Prostate gland (tissue), 2 donors: Measurements from ENCODE around the gene RMND5B.

Source experiments
- CTCF ChIP-seq, 4 experiments: fragments of 200-600 bp in 2 of 4; fragments of 450-650 bp in 2 of 4; sonication (generic) in 2 of 4; IDR thresholded peaks; 1 replicate in 3 of 4; 2 replicates in 1 of 4; pipeline ENCODE4 v1.5.1; 2016 to 2019; ENCODE audit warnings: antibody characterized with exemption in 4 of 4, mild to moderate bottlenecking in 2 of 4, moderate library complexity in 2 of 4
- POLR2AphosphoS5 ChIP-seq: sonication (generic); formaldehyde crosslinking; IDR thresholded peaks from one replicate; pipeline ENCODE4 v1.6.1; 2017; ENCODE audit warnings: antibody characterized with exemption

- TF ChIP-seq CTCF (IDR thresholded peaks at IDR 0.05), result no peak
- TF ChIP-seq POLR2AphosphoS5, result no peak
Measured at GRCh38 chr5:178162481-178162880, 31.7 kb downstream of the RMND5B start.
